Measurements from ENCODE around the gene RNFT2. TPM values are rescaled to one million over a fixed set of nuclear protein-coding genes. Genes with fewer than 3 reads are reported as not detected.

RNFT2 gene
- total RNA-seq, 1 donor from 2014 or later = 2.6 TPM

GRCh38 chr12:116794725-116795124 is 56.6 kb downstream of the RNFT2 start:
- H3K27me3 ChIP-seq = no peaks in the 10 kb centered on the region
- ATAC-seq (no peak), DNase-seq (no peak)
- no peaks in the 10 kb centered on the region for H3K36me3 ChIP-seq
- no peak for TF ChIP-seq CTCF (IDR thresholded peaks at IDR 0.05)
- no peak overlapping the region for H3K4me3 ChIP-seq
- H3K9me3 ChIP-seq = no peaks in the 10 kb centered on the region
- intact Hi-C loops (cut with DNase I) = no loop called here
- no peaks in the 10 kb centered on the region for H3K4me1 ChIP-seq
- H3K27ac ChIP-seq = no peak overlapping the region

- DNase-seq (no peak), ATAC-seq (no peak)
- H3K4me3 ChIP-seq = no peak overlapping the region
- H3K27ac ChIP-seq = no peak overlapping the region
- no peak for TF ChIP-seq CTCF (IDR thresholded peaks at IDR 0.05)
- no peaks in the 10 kb centered on the region for H3K9me3 ChIP-seq
- no peaks in the 10 kb centered on the region for H3K4me1 ChIP-seq
- H3K27me3 ChIP-seq = no peaks in the 10 kb centered on the region
- intact Hi-C loops (cut with DNase I) = no loop called here
- no peaks in the 10 kb centered on the region for H3K36me3 ChIP-seq
Observed at GRCh38 chr12:116797885-116798284, 59.8 kb downstream of the RNFT2 start.

- Histone ChIP-seq H3K27me3 (no peaks in the 10 kb centered on the region), H3K4me1 (no peaks in the 10 kb centered on the region), H3K4me3 (no peak overlapping the region), H3K27ac (no peak overlapping the region), H3K9me3 (no peaks in the 10 kb centered on the region), H3K36me3 (no peaks in the 10 kb centered on the region)
- ATAC-seq (no peak), DNase-seq (no peak)
- TF ChIP-seq CTCF (IDR thresholded peaks at IDR 0.05) = no peak
- intact Hi-C loops (cut with DNase I) = no loop called here
Observed at GRCh38 chr12:116798719-116799118, 60.6 kb downstream of the RNFT2 start.

GRCh38 chr12:116799955-116800354 is 61.8 kb downstream of the RNFT2 start:
- Histone ChIP-seq H3K36me3 (no peaks in the 10 kb centered on the region), H3K27ac (no peak overlapping the region), H3K4me1 (no peaks in the 10 kb centered on the region), H3K4me3 (no peak overlapping the region), H3K27me3 (no peaks in the 10 kb centered on the region), H3K9me3 (no peaks in the 10 kb centered on the region)
- no peak for ATAC-seq
- no peak for TF ChIP-seq CTCF (IDR thresholded peaks at IDR 0.05)
- no peak for DNase-seq
- intact Hi-C loops (cut with DNase I) = no loop called here

- ATAC-seq (no peak), DNase-seq (no peak)
- Histone ChIP-seq H3K27ac (no peak overlapping the region), H3K4me3 (no peak overlapping the region), H3K27me3 (no peaks in the 10 kb centered on the region), H3K36me3 (no peaks in the 10 kb centered on the region), H3K4me1 (no peaks in the 10 kb centered on the region), H3K9me3 (no peaks in the 10 kb centered on the region)
- intact Hi-C loops (cut with DNase I) = no loop called here
- TF ChIP-seq CTCF (IDR thresholded peaks at IDR 0.05) = no peak
Observed at GRCh38 chr12:116800918-116801317, 62.8 kb downstream of the RNFT2 start.

GRCh38 chr12:116802018-116802417 is 63.9 kb downstream of the RNFT2 start:
- H3K27me3 ChIP-seq = no peaks in the 10 kb centered on the region
- no peak overlapping the region for H3K4me3 ChIP-seq
- no peak overlapping the region for H3K27ac ChIP-seq
- H3K36me3 ChIP-seq = no peaks in the 10 kb centered on the region
- intact Hi-C loops (cut with DNase I) = no loop called here
- no peak for TF ChIP-seq CTCF (IDR thresholded peaks at IDR 0.05)
- DNase-seq = no peak
- no peak for ATAC-seq
- no peaks in the 10 kb centered on the region for H3K4me1 ChIP-seq
- H3K9me3 ChIP-seq = no peaks in the 10 kb centered on the region

Measured in upper lobe of right lung (tissue), 1 donor.